Measurements from ENCODE around the gene ZNF436.
"Not testable (repeated sequence)": the region's sequence is repeated elsewhere in the genome, so short reads cannot be mapped to it uniquely, and the experiment has no call there.

ZNF436 gene

GRCh38 chr1:23337869-23338268 is 31.8 kb downstream of the ZNF436 start:
- CTCF ChIA-PET: interaction anchor here (1.9 kb wide), 1 partner anchor 19 kb away, joined by 5 read pairs; no protein-coding TSS in a partner anchor
- DNase-seq (ENCODE audit: extremely low spot score): no peak
- POLR2A ChIA-PET: no interaction called here
- TF ChIP-seq, protein P1, sequence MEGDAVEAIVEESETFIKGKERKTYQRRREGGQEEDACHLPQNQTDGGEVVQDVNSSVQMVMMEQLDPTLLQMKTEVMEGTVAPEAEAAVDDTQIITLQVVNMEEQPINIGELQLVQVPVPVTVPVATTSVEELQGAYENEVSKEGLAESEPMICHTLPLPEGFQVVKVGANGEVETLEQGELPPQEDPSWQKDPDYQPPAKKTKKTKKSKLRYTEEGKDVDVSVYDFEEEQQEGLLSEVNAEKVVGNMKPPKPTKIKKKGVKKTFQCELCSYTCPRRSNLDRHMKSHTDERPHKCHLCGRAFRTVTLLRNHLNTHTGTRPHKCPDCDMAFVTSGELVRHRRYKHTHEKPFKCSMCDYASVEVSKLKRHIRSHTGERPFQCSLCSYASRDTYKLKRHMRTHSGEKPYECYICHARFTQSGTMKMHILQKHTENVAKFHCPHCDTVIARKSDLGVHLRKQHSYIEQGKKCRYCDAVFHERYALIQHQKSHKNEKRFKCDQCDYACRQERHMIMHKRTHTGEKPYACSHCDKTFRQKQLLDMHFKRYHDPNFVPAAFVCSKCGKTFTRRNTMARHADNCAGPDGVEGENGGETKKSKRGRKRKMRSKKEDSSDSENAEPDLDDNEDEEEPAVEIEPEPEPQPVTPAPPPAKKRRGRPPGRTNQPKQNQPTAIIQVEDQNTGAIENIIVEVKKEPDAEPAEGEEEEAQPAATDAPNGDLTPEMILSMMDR (IDR thresholded peaks at IDR 0.05; ENCODE audit: control extremely low read depth, extremely low read depth, low read depth, missing control alignments): no peak

GRCh38 chr1:23331713-23332112 is 37.9 kb downstream of the ZNF436 start:
- TF ChIP-seq, protein P1 (IDR thresholded peaks at IDR 0.05; ENCODE audit: control extremely low read depth, extremely low read depth, low read depth, missing control alignments): no peak
- ChIA-PET POLR2A (no interaction called here), CTCF (no interaction called here)
- DNase-seq (ENCODE audit: extremely low spot score): no peak

GRCh38 chr1:23330846-23331245 is 38.8 kb downstream of the ZNF436 start:
- DNase-seq (ENCODE audit: extremely low spot score): no peak
- TF ChIP-seq, protein P1 (IDR thresholded peaks at IDR 0.05; ENCODE audit: control extremely low read depth, extremely low read depth, low read depth, missing control alignments): no peak
- POLR2A ChIA-PET: no interaction called here
- CTCF ChIA-PET: no interaction called here

- TF ChIP-seq, protein P1 (IDR thresholded peaks at IDR 0.05; ENCODE audit: control extremely low read depth, extremely low read depth, low read depth, missing control alignments): no peak
- DNase-seq (ENCODE audit: extremely low spot score): no peak
- POLR2A ChIA-PET: no interaction called here
- CTCF ChIA-PET: no interaction called here
Observed at GRCh38 chr1:23325393-23325792, 44.2 kb downstream of the ZNF436 start.

GRCh38 chr1:23322770-23323169 is 46.9 kb downstream of the ZNF436 start:
- DNase-seq (ENCODE audit: extremely low spot score): no peak
- POLR2A ChIA-PET: no interaction called here
- CTCF ChIA-PET: no interaction called here
- TF ChIP-seq, protein P1 (IDR thresholded peaks at IDR 0.05; ENCODE audit: control extremely low read depth, extremely low read depth, low read depth, missing control alignments): no peak

DNA sequence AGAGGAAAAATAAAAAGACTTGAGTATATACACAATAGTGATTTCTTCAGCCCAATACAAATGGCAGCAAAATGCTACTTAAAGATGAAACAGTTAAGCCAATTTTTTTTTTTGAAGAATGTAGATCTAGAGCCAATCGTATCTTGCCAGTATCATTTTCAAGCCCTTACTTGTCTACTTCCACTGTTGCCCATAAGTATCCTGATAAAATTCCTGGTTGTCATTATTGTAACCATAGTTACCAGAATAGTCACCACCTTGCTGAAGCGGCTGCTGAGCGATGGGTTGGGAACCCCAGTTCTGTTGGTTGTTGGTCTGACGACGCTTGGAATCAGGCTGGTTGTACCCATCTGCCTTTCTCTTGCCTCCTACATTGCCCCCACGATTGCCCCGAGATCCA is 59.4 kb downstream of the ZNF436 start:
- CTCF ChIA-PET: interaction anchor here (0.6 kb wide), 1 partner anchor 33 kb away, joined by 3 read pairs; no protein-coding TSS in a partner anchor
- POLR2A ChIA-PET: not testable (repeated sequence)

More for the DNA sequence above, 59.4 kb downstream of the ZNF436 start:
- DNase-seq (ENCODE audit: extremely low spot score): not testable (repeated sequence)
